Tibial nerve (tissue), 4 donors: ENCODE results near the gene UBTD1.

Experiments
- EP300 ChIP-seq, 2 donors: sonication (generic); formaldehyde crosslinking; IDR thresholded peaks; one replicate each; pipeline ENCODE4 v1.6.1; 2017; ENCODE audit warnings: antibody characterized with exemption in 2 of 2, mild to moderate bottlenecking in 1 of 2
- POLR2A ChIP-seq, 2 donors: fragments of 450-650 bp; IDR thresholded peaks; one replicate each; pipeline ENCODE4 v1.6.1; 2017; ENCODE audit warnings: antibody characterized with exemption in 2 of 2, mild to moderate bottlenecking in 2 of 2, moderate library complexity in 2 of 2
- TF ChIP-seq, protein P1 (sequence below), 5 experiments: fragments of 200-600 bp in 3 of 5; fragments of 450-650 bp in 2 of 5; sonication (generic) in 3 of 5; IDR thresholded peaks; one replicate each; pipeline ENCODE4 v1.5.1; 2016 to 2019; ENCODE audit warnings: antibody characterized with exemption in 5 of 5, mild to moderate bottlenecking in 3 of 5, moderate library complexity in 2 of 5

DNA sequence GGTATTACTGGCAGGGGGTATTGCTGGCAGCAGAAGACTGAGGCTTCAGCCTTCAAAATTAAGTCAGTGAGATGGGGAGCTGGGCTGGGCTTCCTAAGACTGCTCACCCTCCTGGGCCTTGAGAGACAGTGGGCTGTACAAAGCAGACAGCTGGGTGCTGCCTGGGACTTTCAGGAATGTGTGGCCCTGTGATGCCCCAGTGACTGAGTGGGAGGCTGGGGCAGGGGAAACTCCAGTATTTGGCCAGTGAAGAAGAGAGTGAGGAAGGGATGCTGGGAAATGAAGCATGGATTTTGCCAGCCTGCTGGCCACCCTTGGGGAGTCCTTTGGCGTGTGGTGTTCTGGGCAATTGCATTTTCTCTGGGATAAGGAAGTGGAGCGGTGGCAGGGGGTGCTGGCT lies 74.3 kb downstream of the UBTD1 start:
- TF ChIP-seq, protein P1, sequence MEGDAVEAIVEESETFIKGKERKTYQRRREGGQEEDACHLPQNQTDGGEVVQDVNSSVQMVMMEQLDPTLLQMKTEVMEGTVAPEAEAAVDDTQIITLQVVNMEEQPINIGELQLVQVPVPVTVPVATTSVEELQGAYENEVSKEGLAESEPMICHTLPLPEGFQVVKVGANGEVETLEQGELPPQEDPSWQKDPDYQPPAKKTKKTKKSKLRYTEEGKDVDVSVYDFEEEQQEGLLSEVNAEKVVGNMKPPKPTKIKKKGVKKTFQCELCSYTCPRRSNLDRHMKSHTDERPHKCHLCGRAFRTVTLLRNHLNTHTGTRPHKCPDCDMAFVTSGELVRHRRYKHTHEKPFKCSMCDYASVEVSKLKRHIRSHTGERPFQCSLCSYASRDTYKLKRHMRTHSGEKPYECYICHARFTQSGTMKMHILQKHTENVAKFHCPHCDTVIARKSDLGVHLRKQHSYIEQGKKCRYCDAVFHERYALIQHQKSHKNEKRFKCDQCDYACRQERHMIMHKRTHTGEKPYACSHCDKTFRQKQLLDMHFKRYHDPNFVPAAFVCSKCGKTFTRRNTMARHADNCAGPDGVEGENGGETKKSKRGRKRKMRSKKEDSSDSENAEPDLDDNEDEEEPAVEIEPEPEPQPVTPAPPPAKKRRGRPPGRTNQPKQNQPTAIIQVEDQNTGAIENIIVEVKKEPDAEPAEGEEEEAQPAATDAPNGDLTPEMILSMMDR (IDR thresholded peaks at IDR 0.05): no peak
- TF ChIP-seq EP300 (IDR thresholded peaks at IDR 0.05) (no peak), POLR2A (IDR thresholded peaks at IDR 0.05) (no peak)
